Gastrocnemius medialis (tissue), 4 donors: ENCODE results near the gene MDM2.

Experiments used
- POLR2A ChIP-seq, 2 donors: fragments of 450-650 bp; IDR thresholded peaks; one replicate each; pipeline ENCODE4 v1.6.1; 2017; ENCODE audit warnings: antibody characterized with exemption in 2 of 2, mild to moderate bottlenecking in 2 of 2, moderate library complexity in 2 of 2
- TF ChIP-seq, protein P1 (sequence below), 5 experiments: fragments of 450-650 bp in 3 of 5; fragments of 200-600 bp in 2 of 5; sonication (generic) in 2 of 5; IDR thresholded peaks in 4 of 5; conservative IDR thresholded peaks in 1 of 5; 1 replicate in 4 of 5; 2 replicates in 1 of 5; pipeline ENCODE4 v1.5.1; 2016 to 2019; ENCODE audit warnings: antibody characterized with exemption in 5 of 5, mild to moderate bottlenecking in 3 of 5, moderate library complexity in 3 of 5

DNA sequence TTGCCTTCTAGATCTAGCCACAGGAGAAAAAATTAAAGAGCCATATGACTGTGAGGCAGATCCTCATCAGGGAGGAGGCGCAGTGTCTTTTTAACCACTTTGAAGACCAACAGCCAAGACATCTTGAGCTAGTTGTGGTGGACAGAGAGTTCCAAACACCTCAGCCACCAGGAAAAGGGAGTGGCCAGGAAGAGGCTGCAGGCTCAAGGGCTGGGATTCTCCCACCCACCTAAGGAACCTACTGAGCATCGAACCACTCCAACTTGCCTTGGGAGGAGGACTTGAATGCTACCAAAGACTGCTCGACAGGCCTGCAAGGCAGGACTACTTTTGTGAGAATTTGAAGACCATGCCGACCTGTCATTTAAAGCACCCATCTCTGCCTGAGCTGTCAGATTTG is 14.5 kb upstream of the MDM2 start:
- TF ChIP-seq, protein P1, sequence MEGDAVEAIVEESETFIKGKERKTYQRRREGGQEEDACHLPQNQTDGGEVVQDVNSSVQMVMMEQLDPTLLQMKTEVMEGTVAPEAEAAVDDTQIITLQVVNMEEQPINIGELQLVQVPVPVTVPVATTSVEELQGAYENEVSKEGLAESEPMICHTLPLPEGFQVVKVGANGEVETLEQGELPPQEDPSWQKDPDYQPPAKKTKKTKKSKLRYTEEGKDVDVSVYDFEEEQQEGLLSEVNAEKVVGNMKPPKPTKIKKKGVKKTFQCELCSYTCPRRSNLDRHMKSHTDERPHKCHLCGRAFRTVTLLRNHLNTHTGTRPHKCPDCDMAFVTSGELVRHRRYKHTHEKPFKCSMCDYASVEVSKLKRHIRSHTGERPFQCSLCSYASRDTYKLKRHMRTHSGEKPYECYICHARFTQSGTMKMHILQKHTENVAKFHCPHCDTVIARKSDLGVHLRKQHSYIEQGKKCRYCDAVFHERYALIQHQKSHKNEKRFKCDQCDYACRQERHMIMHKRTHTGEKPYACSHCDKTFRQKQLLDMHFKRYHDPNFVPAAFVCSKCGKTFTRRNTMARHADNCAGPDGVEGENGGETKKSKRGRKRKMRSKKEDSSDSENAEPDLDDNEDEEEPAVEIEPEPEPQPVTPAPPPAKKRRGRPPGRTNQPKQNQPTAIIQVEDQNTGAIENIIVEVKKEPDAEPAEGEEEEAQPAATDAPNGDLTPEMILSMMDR (IDR thresholded peaks at IDR 0.05 in 4 of 5, conservative IDR thresholded peaks at IDR 0.05 in 1 of 5) = no peak
- TF ChIP-seq POLR2A (IDR thresholded peaks at IDR 0.05) = no peak
